ENCODE data around the gene TET3. TPM values are rescaled to one million over a fixed set of nuclear protein-coding genes. Genes with fewer than 3 reads are reported as not detected.

The TET3 gene
- total and polyA plus RNA-seq, 2 donors (not counting 3 experiments of a cell fraction or from before 2014, with no cell fraction given): 3.4 to 15.6 TPM

DNA sequence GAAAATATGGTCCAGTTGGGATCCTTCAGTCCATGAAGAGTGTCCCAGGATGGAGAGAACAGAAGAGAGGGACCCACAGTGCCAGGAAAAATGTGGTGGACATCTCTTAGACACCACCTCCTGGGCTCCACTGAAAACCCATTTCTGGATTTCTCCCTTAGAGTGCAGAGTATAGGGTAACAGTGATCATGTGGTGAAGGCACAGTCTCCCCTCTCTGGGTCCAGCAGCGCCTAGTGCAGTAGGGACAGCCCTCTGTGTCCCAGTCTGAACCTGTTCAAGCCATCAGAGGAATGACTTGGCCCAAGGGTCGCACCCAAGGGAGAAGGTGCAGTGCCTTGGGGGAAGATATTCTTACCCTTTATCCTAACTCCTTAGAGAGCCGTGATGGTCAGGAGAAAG lies 30.1 kb downstream of the TET3 start:
- Histone ChIP-seq H3K4me2 (ENCODE audit: insufficient read depth, low read length) (no peak overlapping the region), H3K36me3 (ENCODE audit: control insufficient read depth in 2 of 2, extremely low read depth in 1 of 2, insufficient read depth in 2 of 2, low read length in 2 of 2) (no peaks in the 10 kb centered on the region), H3K9ac (replicated peaks; ENCODE audit: extremely low read depth, insufficient read depth, low read length) (no peak overlapping the region), H3K9me1 (replicated peaks; ENCODE audit: control insufficient read depth, extremely low read depth, insufficient read depth, low read length) (no peaks in the 10 kb centered on the region), H2AFZ (ENCODE audit: low read depth, low read length) (no peak overlapping the region), H3K27ac (ENCODE audit: insufficient read depth, low read depth, low read length) (no peak overlapping the region), H3K4me3 (replicated peaks in 1 of 3; ENCODE audit: insufficient read depth in 1 of 3, low read depth in 1 of 3, low read length in 3 of 3) (no peak overlapping the region), H3K4me1 (ENCODE audit: control insufficient read depth, extremely low read depth, insufficient read depth, low read length) (no peaks in the 10 kb centered on the region), H3K79me2 (ENCODE audit: control insufficient read depth, insufficient read depth, low read length) (no peaks in the 10 kb centered on the region), H3K9me3 (replicated peaks; ENCODE audit: control insufficient read depth, insufficient read depth, low read length) (no peaks in the 10 kb centered on the region), H3K27me3 (ENCODE audit: control insufficient read depth in 2 of 2, insufficient read depth in 2 of 2, low read length in 2 of 2) (no peaks in the 10 kb centered on the region), H4K20me1 (replicated peaks; ENCODE audit: control insufficient read depth, extremely low read depth, insufficient read depth, low read length) (no peaks in the 10 kb centered on the region)
- no peak for DNase-seq (ENCODE audit: low read depth, low spot score)
- intact Hi-C loops (cut with micrococcal nuclease): no loop called here
- POLR2A ChIA-PET: no interaction called here
- dilution Hi-C loops (cut with MboI; ENCODE audit: extremely low pct_ligation_motif_present, low sequenced_read_pairs): no loop called here
- TF ChIP-seq EZH2 (IDR thresholded peaks at IDR 0.05; ENCODE audit: borderline replicate concordance, low read depth, low read length, severe bottlenecking): no peak
- no peak for TF ChIP-seq MYC (IDR thresholded peaks at IDR 0.05; ENCODE audit: low read depth, low read length)
- no peak for TF ChIP-seq POLR2A (IDR thresholded peaks at IDR 0.05; ENCODE audit: low read depth, low read length)
- TF ChIP-seq MAX (IDR thresholded peaks at IDR 0.05; ENCODE audit: insufficient read depth, insufficient read length): no peak
- TF ChIP-seq, protein P1, sequence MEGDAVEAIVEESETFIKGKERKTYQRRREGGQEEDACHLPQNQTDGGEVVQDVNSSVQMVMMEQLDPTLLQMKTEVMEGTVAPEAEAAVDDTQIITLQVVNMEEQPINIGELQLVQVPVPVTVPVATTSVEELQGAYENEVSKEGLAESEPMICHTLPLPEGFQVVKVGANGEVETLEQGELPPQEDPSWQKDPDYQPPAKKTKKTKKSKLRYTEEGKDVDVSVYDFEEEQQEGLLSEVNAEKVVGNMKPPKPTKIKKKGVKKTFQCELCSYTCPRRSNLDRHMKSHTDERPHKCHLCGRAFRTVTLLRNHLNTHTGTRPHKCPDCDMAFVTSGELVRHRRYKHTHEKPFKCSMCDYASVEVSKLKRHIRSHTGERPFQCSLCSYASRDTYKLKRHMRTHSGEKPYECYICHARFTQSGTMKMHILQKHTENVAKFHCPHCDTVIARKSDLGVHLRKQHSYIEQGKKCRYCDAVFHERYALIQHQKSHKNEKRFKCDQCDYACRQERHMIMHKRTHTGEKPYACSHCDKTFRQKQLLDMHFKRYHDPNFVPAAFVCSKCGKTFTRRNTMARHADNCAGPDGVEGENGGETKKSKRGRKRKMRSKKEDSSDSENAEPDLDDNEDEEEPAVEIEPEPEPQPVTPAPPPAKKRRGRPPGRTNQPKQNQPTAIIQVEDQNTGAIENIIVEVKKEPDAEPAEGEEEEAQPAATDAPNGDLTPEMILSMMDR (IDR thresholded peaks at IDR 0.05; ENCODE audit: extremely low read depth in 1 of 2, insufficient read depth in 1 of 2, low read depth in 1 of 2, low read length in 2 of 2): no peak
- no peak for TF ChIP-seq POLR2AphosphoS5 (IDR thresholded peaks at IDR 0.05; ENCODE audit: insufficient read depth, low read depth, low read length)
- FAIRE-seq: no peak
- BruUV-seq (replicated peaks): no TSS peak
- CTCF ChIA-PET: no interaction called here

DNA sequence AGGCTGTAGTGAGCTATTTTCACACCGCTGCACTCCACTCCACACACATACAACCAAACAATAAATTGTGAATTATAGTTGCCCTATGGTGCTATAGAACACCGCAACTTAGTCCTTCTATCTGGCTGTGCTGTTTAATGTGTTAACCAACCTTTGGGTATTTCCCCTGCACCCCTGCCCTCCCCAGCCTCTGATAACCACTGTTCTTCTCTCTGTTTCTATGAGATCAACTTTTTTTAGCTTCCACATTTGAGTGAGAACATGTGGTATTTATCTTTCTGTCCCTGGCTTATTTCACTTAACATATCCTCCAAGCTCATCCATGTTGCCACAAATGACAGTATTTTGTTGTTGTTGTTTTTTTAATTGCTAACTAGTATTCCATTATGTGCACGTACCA lies 32.5 kb downstream of the TET3 start:
- H3K9me3 ChIP-seq (replicated peaks; ENCODE audit: control insufficient read depth, insufficient read depth, low read length): no peaks in the 10 kb centered on the region
- H3K36me3 ChIP-seq (ENCODE audit: control insufficient read depth in 2 of 2, extremely low read depth in 1 of 2, insufficient read depth in 2 of 2, low read length in 2 of 2): no peaks in the 10 kb centered on the region
- no peaks in the 10 kb centered on the region for H4K20me1 ChIP-seq (replicated peaks; ENCODE audit: control insufficient read depth, extremely low read depth, insufficient read depth, low read length)
- dilution Hi-C loops (cut with MboI; ENCODE audit: extremely low pct_ligation_motif_present, low sequenced_read_pairs): no loop called here
- no peak overlapping the region for H2AFZ ChIP-seq (ENCODE audit: low read depth, low read length)
- no peak overlapping the region for H3K4me2 ChIP-seq (ENCODE audit: insufficient read depth, low read length)
- H3K4me1 ChIP-seq (ENCODE audit: control insufficient read depth, extremely low read depth, insufficient read depth, low read length): no peaks in the 10 kb centered on the region
- TF ChIP-seq JUN (IDR thresholded peaks at IDR 0.05; ENCODE audit: borderline replicate concordance, insufficient read depth, insufficient read length, low read depth) (no peak), FOS (IDR thresholded peaks at IDR 0.05; ENCODE audit: borderline replicate concordance, insufficient read depth, low read length) (no peak), POLR2A (IDR thresholded peaks at IDR 0.05; ENCODE audit: low read depth, low read length) (no peak), POLR2AphosphoS5 (IDR thresholded peaks at IDR 0.05; ENCODE audit: insufficient read depth, low read depth, low read length) (no peak), MYC (IDR thresholded peaks at IDR 0.05; ENCODE audit: low read depth, low read length) (no peak), EZH2 (IDR thresholded peaks at IDR 0.05; ENCODE audit: borderline replicate concordance, low read depth, low read length, severe bottlenecking) (no peak), GATA2 (IDR thresholded peaks at IDR 0.05; ENCODE audit: insufficient read depth, insufficient read length, low read depth, low read length) (no peak), MAX (IDR thresholded peaks at IDR 0.05; ENCODE audit: insufficient read depth, insufficient read length) (no peak)
- TF ChIP-seq, protein P1 (IDR thresholded peaks at IDR 0.05; ENCODE audit: extremely low read depth in 1 of 2, insufficient read depth in 1 of 2, low read depth in 1 of 2, low read length in 2 of 2): no peak
- BruUV-seq (replicated peaks): no TSS peak
- FAIRE-seq: no peak
- H3K27ac ChIP-seq (ENCODE audit: insufficient read depth, low read depth, low read length): no peak overlapping the region
- no peaks in the 10 kb centered on the region for H3K27me3 ChIP-seq (ENCODE audit: control insufficient read depth in 2 of 2, insufficient read depth in 2 of 2, low read length in 2 of 2)
- intact Hi-C loops (cut with micrococcal nuclease): no loop called here
- ChIA-PET POLR2A (no interaction called here), CTCF (interaction anchor here (1.3 kb wide), 1 partner anchor 9 kb away, joined by 4 read pairs; no protein-coding TSS in a partner anchor)
- no peak overlapping the region for H3K9ac ChIP-seq (replicated peaks; ENCODE audit: extremely low read depth, insufficient read depth, low read length)
- H3K79me2 ChIP-seq (ENCODE audit: control insufficient read depth, insufficient read depth, low read length): peaks cover 4% of the 10 kb centered on the region
- no peaks in the 10 kb centered on the region for H3K9me1 ChIP-seq (replicated peaks; ENCODE audit: control insufficient read depth, extremely low read depth, insufficient read depth, low read length)
- no peak overlapping the region for H3K4me3 ChIP-seq (replicated peaks in 1 of 3; ENCODE audit: insufficient read depth in 1 of 3, low read depth in 1 of 3, low read length in 3 of 3)
- DNase-seq (ENCODE audit: low read depth, low spot score): no peak

All from endothelial cell of umbilical vein (primary cell).